Activated CD4-positive, alpha-beta T cell treated with anti-CD3 and anti-CD28 coated beads for 48 hours (primary cell): ENCODE data around the gene MFSD6.

Experiments used
- DNase-seq: peaks from one replicate; pipeline ENCODE4 v3.0.0-alpha.2; 2020

Gene MFSD6

GRCh38 chr2:190443055-190443454 is 34.9 kb downstream of the MFSD6 start:
- DNase-seq: no peak

GRCh38 chr2:190443778-190444481 is 35.8 kb downstream of the MFSD6 start:
- DNase-seq: no peak

- DNase-seq: no peak
These were observed 36.8 kb downstream of the MFSD6 start for GRCh38 chr2:190444976-190445375.

- no peak for DNase-seq
These were observed 38.0 kb downstream of the MFSD6 start for GRCh38 chr2:190446193-190446592.

GRCh38 chr2:190446750-190447516 is 38.8 kb downstream of the MFSD6 start:
- no peak for DNase-seq

- no peak for DNase-seq
These were observed 39.6 kb downstream of the MFSD6 start for GRCh38 chr2:190447766-190448165.

GRCh38 chr2:190449925-190450324 is 41.8 kb downstream of the MFSD6 start:
- DNase-seq: no peak

- DNase-seq: no peak
These were observed 42.2 kb downstream of the MFSD6 start for GRCh38 chr2:190450363-190450762.

GRCh38 chr2:190451561-190452176 is 43.5 kb downstream of the MFSD6 start:
- DNase-seq: no peak

- no peak for DNase-seq
These were observed 44.3 kb downstream of the MFSD6 start for GRCh38 chr2:190452433-190452832.

- no peak for DNase-seq
These were observed 46.6 kb downstream of the MFSD6 start for GRCh38 chr2:190454795-190455194.

- no peak for DNase-seq
These were observed 47.4 kb downstream of the MFSD6 start for GRCh38 chr2:190455358-190456095.

GRCh38 chr2:190456833-190457232 is 48.7 kb downstream of the MFSD6 start:
- no peak for DNase-seq

GRCh38 chr2:190457256-190457655 is 49.1 kb downstream of the MFSD6 start:
- DNase-seq: no peak

- no peak for DNase-seq
These were observed 50.4 kb downstream of the MFSD6 start for GRCh38 chr2:190458352-190459107.

GRCh38 chr2:190459881-190460280 is 51.7 kb downstream of the MFSD6 start:
- no peak for DNase-seq

- DNase-seq: no peak
These were observed 52.3 kb downstream of the MFSD6 start for GRCh38 chr2:190460487-190460886.

- DNase-seq: no peak
These were observed 54.0 kb downstream of the MFSD6 start for GRCh38 chr2:190462181-190462580.

GRCh38 chr2:190462611-190463010 is 54.5 kb downstream of the MFSD6 start:
- no peak for DNase-seq

GRCh38 chr2:190465060-190465459 is 56.9 kb downstream of the MFSD6 start:
- no peak for DNase-seq

- DNase-seq: no peak
These were observed 58.8 kb downstream of the MFSD6 start for GRCh38 chr2:190466819-190467446.

GRCh38 chr2:190467575-190468083 is 59.5 kb downstream of the MFSD6 start:
- DNase-seq: no peak
